ENCODE measurements around the gene SCYL3. TPM values are rescaled to one million over a fixed set of nuclear protein-coding genes. Genes with fewer than 3 reads are reported as not detected.
"Not testable (repeated sequence)": the region's sequence is repeated elsewhere in the genome, so short reads cannot be mapped to it uniquely, and the experiment has no call there.

Gene SCYL3
- total RNA-seq, 1 donor from 2014 or later = 11.8 TPM

DNA sequence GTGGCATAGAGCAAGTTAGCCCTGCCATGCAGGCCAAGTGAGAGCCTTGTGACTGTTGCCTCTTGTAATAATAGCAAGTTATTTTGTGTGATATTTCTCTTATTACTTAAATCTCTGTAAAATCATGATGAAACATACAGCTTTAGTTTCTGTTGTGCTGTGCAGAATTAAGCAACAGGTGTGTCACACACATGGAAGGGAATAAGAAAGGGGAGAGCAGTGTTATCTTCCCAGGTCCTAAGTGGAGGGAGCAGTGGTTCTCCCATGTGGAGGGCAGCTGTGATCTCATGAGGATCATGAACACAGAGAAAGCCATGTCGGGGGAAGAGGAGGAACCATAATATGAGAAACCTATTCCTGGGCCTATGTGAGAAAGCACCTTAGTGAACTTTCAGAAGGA lies 25.2 kb upstream of the SCYL3 start:
- no peak for TF ChIP-seq CTCF (IDR thresholded peaks at IDR 0.05; ENCODE audit: unreplicated experiment)
- Mint-ChIP-seq H3K36me3 (no peaks in the 10 kb centered on the region), H3K27ac (peak overlapping the region; percentile 70), H3K27me3 (ENCODE audit: low read depth) (peaks cover 9% of the 10 kb centered on the region), H3K4me1 (peaks cover 11% of the 10 kb centered on the region), H3K4me3 (no peak overlapping the region), H3K9me3 (no peaks in the 10 kb centered on the region)
- DNase-seq (ENCODE audit: low spot score in 2 of 2, unreplicated experiment in 2 of 2) = no peak

DNA sequence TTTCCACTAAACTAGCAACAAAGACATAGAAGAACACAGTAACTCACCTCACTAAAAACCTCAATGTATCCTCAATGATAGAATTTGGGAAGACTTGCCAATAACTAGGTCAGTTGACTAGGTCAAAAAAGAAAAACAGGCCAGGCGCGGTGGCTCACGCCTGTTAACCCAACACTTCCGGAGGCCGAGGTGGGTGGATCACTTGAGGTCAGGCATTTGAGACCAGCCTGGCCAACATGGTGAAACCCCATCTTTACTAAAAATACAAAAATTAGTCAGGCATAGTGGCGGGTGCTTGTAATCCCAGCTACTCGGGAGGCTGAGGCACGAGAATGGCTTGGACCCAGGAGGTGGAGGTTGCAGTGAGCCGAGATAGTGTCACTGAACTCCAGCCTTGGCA lies 24.5 kb upstream of the SCYL3 start:
- not testable (repeated sequence) for DNase-seq (ENCODE audit: low spot score in 2 of 2, unreplicated experiment in 2 of 2); H3K36me3 Mint-ChIP-seq; H3K9me3 Mint-ChIP-seq; H3K27me3 Mint-ChIP-seq (ENCODE audit: low read depth); H3K4me3 Mint-ChIP-seq; H3K27ac Mint-ChIP-seq
- H3K4me1 Mint-ChIP-seq = peaks cover 11% of the 10 kb centered on the region

DNA sequence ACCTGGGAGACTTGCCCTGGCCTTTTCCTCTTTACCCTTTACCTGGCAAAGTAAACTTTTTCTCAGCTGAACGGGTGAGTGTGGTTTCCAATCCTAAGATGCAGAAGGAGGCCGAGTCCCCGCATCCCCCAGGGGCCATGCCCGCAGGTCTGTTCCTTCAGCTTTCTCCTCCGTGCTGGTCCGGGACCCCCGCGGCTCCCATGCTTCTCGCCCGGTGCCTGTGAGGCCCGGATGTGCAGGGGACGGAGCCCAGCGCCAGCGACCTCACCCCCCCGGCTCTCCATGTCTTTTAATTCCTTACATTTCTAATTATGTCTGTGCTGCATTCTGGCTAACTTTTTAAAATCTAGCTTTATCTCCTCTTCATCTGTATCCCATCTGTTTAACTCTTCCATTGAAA lies 21.5 kb upstream of the SCYL3 start:
- Mint-ChIP-seq H3K4me3 (no peak overlapping the region), H3K27me3 (ENCODE audit: low read depth) (peaks cover 9% of the 10 kb centered on the region), H3K9me3 (peaks cover 4% of the 10 kb centered on the region), H3K4me1 (peaks cover 2% of the 10 kb centered on the region), H3K36me3 (no peaks in the 10 kb centered on the region), H3K27ac (no peak overlapping the region)
- no peak for DNase-seq (ENCODE audit: low spot score in 2 of 2, unreplicated experiment in 2 of 2)
- no peak for TF ChIP-seq CTCF (IDR thresholded peaks at IDR 0.05; ENCODE audit: unreplicated experiment)

DNA sequence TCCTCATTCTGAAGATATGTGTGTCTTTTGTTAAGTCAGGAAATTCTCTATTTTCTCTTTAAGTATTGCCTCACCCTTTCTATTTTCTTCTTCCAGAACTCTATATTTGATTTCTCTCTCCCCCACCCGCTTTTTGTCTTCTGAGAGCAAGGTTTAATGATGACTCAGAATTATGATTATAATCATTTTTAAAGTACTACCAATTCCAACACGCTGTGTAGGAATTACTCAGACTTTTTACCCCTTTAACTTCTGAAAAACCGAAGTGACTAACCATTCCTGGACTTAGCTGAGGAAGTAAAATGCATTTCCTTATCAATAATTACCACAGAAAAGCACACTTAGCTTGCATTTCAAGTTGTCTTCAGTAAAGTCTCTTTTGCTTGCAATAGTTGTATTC lies 20.8 kb upstream of the SCYL3 start:
- no peak for TF ChIP-seq CTCF (IDR thresholded peaks at IDR 0.05; ENCODE audit: unreplicated experiment)
- peaks cover 1% of the 10 kb centered on the region for H3K4me1 Mint-ChIP-seq
- DNase-seq (ENCODE audit: low spot score in 2 of 2, unreplicated experiment in 2 of 2) = no peak
- no peak overlapping the region for H3K4me3 Mint-ChIP-seq
- peaks cover 4% of the 10 kb centered on the region for H3K9me3 Mint-ChIP-seq
- H3K27me3 Mint-ChIP-seq (ENCODE audit: low read depth) = peaks cover 9% of the 10 kb centered on the region
- no peaks in the 10 kb centered on the region for H3K36me3 Mint-ChIP-seq
- no peak overlapping the region for H3K27ac Mint-ChIP-seq

GRCh38 chr1:169909499-169909898 lies 15.8 kb upstream of the SCYL3 start:
- DNase-seq (ENCODE audit: low spot score in 2 of 2, unreplicated experiment in 2 of 2) = no peak
- no peak overlapping the region for H3K4me3 Mint-ChIP-seq
- H3K4me1 Mint-ChIP-seq = no peaks in the 10 kb centered on the region
- H3K27ac Mint-ChIP-seq = no peak overlapping the region
- no peak for TF ChIP-seq CTCF (IDR thresholded peaks at IDR 0.05; ENCODE audit: unreplicated experiment)
- H3K27me3 Mint-ChIP-seq (ENCODE audit: low read depth) = no peaks in the 10 kb centered on the region
- no peaks in the 10 kb centered on the region for H3K36me3 Mint-ChIP-seq
- H3K9me3 Mint-ChIP-seq = peaks cover 8% of the 10 kb centered on the region

DNA sequence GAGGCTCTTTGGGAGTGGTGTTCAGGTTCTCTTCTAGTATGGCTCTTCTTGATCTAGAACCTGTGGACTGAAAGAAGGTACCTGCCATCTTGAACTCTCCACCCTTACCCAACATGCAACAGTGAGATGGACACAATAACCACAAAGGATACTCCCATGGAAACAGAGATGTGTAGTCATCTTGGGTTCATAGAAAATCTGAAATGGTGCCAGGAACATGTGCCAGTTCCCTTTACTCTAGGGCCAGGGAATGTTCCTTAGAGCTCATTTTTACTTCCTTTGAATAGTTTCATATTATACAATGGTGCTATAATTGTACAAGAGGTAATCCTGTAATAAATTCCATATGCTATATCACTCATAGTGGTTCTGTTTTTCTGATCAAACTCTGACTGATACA lies 13.2 kb upstream of the SCYL3 start:
- no peak for DNase-seq (ENCODE audit: low spot score in 2 of 2, unreplicated experiment in 2 of 2)
- H3K4me1 Mint-ChIP-seq = no peaks in the 10 kb centered on the region
- peaks cover 8% of the 10 kb centered on the region for H3K9me3 Mint-ChIP-seq
- H3K4me3 Mint-ChIP-seq = no peak overlapping the region
- H3K27me3 Mint-ChIP-seq (ENCODE audit: low read depth) = no peaks in the 10 kb centered on the region
- no peaks in the 10 kb centered on the region for H3K36me3 Mint-ChIP-seq
- no peak for TF ChIP-seq CTCF (IDR thresholded peaks at IDR 0.05; ENCODE audit: unreplicated experiment)
- no peak overlapping the region for H3K27ac Mint-ChIP-seq

Measured in mesothelial cell of epicardium (in vitro differentiated cells).